Activated CD4-positive, alpha-beta memory T cell treated with anti-CD3 and anti-CD28 coated beads for 36 hours (primary cell): ENCODE measurements around the gene FERMT2. TPM values are rescaled to one million over a fixed set of nuclear protein-coding genes. Genes with fewer than 3 reads are reported as not detected.
"Not testable (repeated sequence)": the region's sequence is repeated elsewhere in the genome, so short reads cannot be mapped to it uniquely, and the experiment has no call there.

Experiments
- CTCF ChIA-PET: fragments of 350-600 bp; sonication (Branson Sonifier 250); formaldehyde crosslinking; loops from one replicate; lab custom pipeline; 2021; ENCODE audit warnings: antibody characterized with exemption, inconsistent platforms; lab: Charles Lee
- POLR2A ChIA-PET: fragments of 350-600 bp; sonication (Branson Sonifier 250); formaldehyde crosslinking; loops from one replicate; lab custom pipeline; 2021; ENCODE audit warnings: antibody characterized with exemption; lab: Charles Lee
- DNase-seq: peaks from one replicate; pipeline ENCODE4 v3.0.0-alpha.2; 2020
- H3K27ac Mint-ChIP-seq: one replicate; pipeline ENCODE4 v1.8.0; 2021; ENCODE audit warnings: mixed read lengths
- H3K27me3 Mint-ChIP-seq: one replicate; pipeline ENCODE4 v1.8.0; 2021; ENCODE audit warnings: mixed read lengths
- H3K36me3 Mint-ChIP-seq: one replicate; pipeline ENCODE4 v1.8.0; 2021; ENCODE audit warnings: mixed read lengths
- H3K4me1 Mint-ChIP-seq: one replicate; pipeline ENCODE4 v1.8.0; 2021; ENCODE audit warnings: low read depth, mixed read lengths
- H3K4me3 Mint-ChIP-seq: one replicate; pipeline ENCODE4 v1.8.0; 2021; ENCODE audit warnings: mild to moderate bottlenecking, mixed read lengths
- H3K9me3 Mint-ChIP-seq: one replicate; pipeline ENCODE4 v1.8.0; 2021; ENCODE audit warnings: mixed read lengths
- intact Hi-C: fragments of 100-400 bp; cut with micrococcal nuclease; formaldehyde crosslinking; loops from one replicate; pipeline ENCODE4 v1.15.1; 2023
- total RNA-seq, 2 experiments: library from RNA; stranded (reverse); gene quantifications; one replicate each; pipeline ENCODE4 v1.2.3, GENCODE V29; 2021

Gene FERMT2
- total RNA-seq, 2 experiments from 2014 or later, result 3.8 to 5.3 TPM

DNA sequence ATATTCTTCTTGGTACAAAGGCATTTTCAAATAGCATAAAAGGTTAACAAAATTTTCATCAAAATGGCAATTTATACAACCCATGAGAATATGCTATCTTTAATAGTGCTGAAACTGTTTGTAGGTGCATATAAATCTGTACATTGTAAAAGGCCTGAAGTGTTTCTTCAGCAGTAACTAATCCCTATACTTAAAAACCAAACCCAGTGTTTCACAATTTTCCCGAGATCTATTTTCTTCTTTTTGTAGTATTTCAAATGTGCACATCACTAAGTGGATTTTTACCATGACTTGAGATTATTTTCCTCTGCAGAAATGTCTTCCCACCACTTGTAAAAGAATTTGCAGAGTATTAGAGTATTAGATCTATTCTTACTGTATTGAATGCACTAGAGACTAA is 76.5 kb downstream of the FERMT2 start:
- ChIA-PET POLR2A (no interaction called here), CTCF (no interaction called here)
- intact Hi-C loops, result no loop called here
- no peak for DNase-seq
- H3K9me3 Mint-ChIP-seq, result no peaks in the 10 kb centered on the region
- H3K36me3 Mint-ChIP-seq, result no peaks in the 10 kb centered on the region
- H3K4me1 Mint-ChIP-seq, result no peaks in the 10 kb centered on the region
- no peaks in the 10 kb centered on the region for H3K27me3 Mint-ChIP-seq
- H3K4me3 Mint-ChIP-seq, result no peak overlapping the region
- no peak overlapping the region for H3K27ac Mint-ChIP-seq

DNA sequence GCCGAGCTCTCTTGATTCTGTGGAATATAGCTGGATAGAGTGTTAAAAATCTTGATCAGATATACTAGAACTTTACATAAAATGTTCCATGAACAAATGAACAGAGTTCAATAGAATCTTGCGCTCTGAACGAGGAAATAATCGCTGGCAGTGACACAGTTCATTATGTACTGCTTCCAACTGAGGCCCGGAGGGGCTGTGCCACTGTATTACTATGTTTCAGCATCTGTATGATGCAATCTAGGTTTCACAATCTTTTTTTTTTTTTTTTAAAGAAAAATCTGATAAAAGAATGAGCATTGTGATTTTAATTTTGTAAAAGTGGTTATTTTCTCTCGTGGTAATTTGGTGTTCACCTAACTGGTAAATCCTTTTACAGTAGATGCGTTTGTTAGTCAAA is 77.2 kb downstream of the FERMT2 start:
- no peak overlapping the region for H3K4me3 Mint-ChIP-seq
- intact Hi-C loops, result no loop called here

GRCh38 chr14:52873065-52873464 is 77.8 kb downstream of the FERMT2 start:
- intact Hi-C loops, result no loop called here
- no peaks in the 10 kb centered on the region for H3K4me1 Mint-ChIP-seq
- no peaks in the 10 kb centered on the region for H3K36me3 Mint-ChIP-seq
- no peak overlapping the region for H3K27ac Mint-ChIP-seq
- POLR2A ChIA-PET, result no interaction called here
- DNase-seq, result no peak
- no peaks in the 10 kb centered on the region for H3K27me3 Mint-ChIP-seq
- CTCF ChIA-PET, result no interaction called here
- no peak overlapping the region for H3K4me3 Mint-ChIP-seq
- H3K9me3 Mint-ChIP-seq, result no peaks in the 10 kb centered on the region

More for the DNA sequence above, 77.2 kb downstream of the FERMT2 start:
- H3K9me3 Mint-ChIP-seq, result no peaks in the 10 kb centered on the region
- H3K27ac Mint-ChIP-seq, result no peak overlapping the region
- no peaks in the 10 kb centered on the region for H3K36me3 Mint-ChIP-seq
- ChIA-PET POLR2A (no interaction called here), CTCF (no interaction called here)
- DNase-seq, result no peak
- no peaks in the 10 kb centered on the region for H3K4me1 Mint-ChIP-seq
- H3K27me3 Mint-ChIP-seq, result no peaks in the 10 kb centered on the region

DNA sequence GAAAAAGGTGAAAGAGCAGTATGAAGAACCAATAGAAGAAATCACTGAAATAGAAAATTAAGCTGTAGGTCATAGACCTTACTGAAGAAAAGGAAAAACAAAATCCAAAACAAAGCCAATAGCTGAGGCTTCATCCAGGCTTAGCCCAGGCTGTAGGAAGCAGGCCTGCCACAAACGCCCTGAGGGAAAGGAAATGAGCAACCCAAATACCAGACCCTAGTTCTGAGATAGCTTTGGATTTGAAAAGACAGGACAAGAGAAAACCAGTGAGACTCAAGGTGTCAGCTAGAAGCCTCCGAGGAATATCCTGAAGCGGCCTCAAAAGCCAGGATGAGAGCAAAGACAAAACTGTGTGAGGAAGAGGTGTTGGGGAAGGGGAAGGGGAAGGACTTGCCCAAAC is 79.2 kb downstream of the FERMT2 start:
- CTCF ChIA-PET, result no interaction called here
- POLR2A ChIA-PET, result no interaction called here
- Mint-ChIP-seq H3K9me3 (no peaks in the 10 kb centered on the region), H3K36me3 (no peaks in the 10 kb centered on the region), H3K4me3 (no peak overlapping the region), H3K27me3 (no peaks in the 10 kb centered on the region), H3K27ac (no peak overlapping the region), H3K4me1 (no peaks in the 10 kb centered on the region)
- intact Hi-C loops, result no loop called here
- no peak for DNase-seq

DNA sequence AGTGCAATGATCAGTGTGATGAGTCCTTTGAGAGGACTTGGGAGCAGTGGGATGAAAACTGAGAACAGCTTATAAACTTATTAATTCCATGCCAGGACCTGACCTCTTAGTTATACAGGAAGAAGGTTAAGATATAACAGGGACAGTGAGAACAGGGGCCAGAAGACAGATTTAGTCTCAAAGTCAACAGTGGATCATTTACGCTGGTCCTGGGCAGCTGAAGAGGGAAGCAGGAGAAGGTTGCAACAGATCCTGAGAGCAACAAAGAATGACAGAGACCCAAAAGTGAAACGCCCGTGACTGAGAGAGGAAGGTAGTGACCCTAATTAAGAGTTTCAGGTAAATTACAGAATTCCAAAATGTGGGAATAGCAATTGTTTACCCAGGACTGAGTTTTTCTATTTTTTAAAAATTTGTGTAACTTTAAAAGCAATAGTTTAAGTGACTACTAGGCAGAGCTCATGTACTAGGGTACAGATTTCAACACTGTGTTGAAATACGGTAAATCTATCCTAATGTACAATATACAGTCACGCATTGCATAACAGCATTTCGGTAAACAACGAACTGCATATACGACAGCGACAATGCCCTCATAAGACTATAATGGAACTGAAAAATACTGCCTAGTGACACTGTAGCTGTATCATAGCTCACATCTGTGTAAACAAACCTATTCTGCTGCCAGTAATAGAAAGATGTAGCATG is 81.8 kb downstream of the FERMT2 start:
- no peak overlapping the region for H3K27ac Mint-ChIP-seq
- POLR2A ChIA-PET, result no interaction called here
- no peaks in the 10 kb centered on the region for H3K4me1 Mint-ChIP-seq
- H3K27me3 Mint-ChIP-seq, result no peaks in the 10 kb centered on the region
- no peak for DNase-seq
- intact Hi-C loops, result no loop called here
- CTCF ChIA-PET, result no interaction called here
- no peaks in the 10 kb centered on the region for H3K36me3 Mint-ChIP-seq
- no peak overlapping the region for H3K4me3 Mint-ChIP-seq
- H3K9me3 Mint-ChIP-seq, result no peaks in the 10 kb centered on the region

DNA sequence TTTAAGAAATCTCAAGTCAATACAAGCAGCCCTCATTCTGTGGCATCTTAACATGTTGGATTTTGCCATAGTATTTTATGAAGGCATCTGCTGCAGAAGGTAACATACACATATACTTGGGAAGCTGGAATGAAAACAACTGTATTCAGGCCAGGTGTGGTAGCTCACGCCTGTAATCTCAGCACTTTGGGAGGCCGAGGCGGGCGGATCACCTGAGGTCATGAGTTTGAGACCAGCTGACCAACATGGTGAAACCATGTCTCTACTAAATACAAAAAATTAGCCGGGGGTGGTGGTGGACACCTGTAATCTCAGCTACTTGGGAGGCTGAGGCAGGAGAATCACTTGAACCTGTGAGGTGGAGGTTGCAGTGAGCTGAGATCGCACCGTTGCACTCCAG is 86.0 kb downstream of the FERMT2 start:
- H3K27me3 Mint-ChIP-seq, H3K36me3 Mint-ChIP-seq, POLR2A ChIA-PET, H3K27ac Mint-ChIP-seq, H3K4me1 Mint-ChIP-seq, intact Hi-C loops, H3K4me3 Mint-ChIP-seq, H3K9me3 Mint-ChIP-seq, DNase-seq: not testable (repeated sequence)
- CTCF ChIA-PET, result interaction anchor here (0.6 kb wide), 1 partner anchor 40 kb away, joined by 3 read pairs; no protein-coding TSS in a partner anchor

DNA sequence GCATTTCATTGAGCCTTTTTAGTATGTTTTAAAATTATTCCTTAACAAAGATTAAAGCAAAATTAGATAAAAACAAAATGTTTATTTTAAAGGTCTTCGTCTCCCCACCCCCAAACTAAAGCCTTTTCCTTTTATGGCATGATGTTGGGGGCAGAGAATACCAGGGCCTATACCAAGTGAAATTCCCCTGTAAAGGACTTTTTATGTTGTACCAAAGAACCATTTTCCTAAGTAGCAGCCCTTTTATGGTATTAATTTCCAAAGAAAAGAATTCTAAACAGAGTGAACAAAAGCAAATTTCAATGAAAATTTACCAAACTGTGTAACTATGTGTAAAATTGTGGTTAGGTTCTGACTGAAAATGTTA is 87.5 kb downstream of the FERMT2 start:
- Mint-ChIP-seq H3K4me1 (no peaks in the 10 kb centered on the region), H3K9me3 (no peaks in the 10 kb centered on the region), H3K36me3 (peaks cover 1% of the 10 kb centered on the region), H3K4me3 (no peak overlapping the region), H3K27me3 (no peaks in the 10 kb centered on the region), H3K27ac (no peak overlapping the region)
- POLR2A ChIA-PET, result no interaction called here
- intact Hi-C loops, result no loop called here
- DNase-seq, result no peak
- CTCF ChIA-PET, result no interaction called here

DNA sequence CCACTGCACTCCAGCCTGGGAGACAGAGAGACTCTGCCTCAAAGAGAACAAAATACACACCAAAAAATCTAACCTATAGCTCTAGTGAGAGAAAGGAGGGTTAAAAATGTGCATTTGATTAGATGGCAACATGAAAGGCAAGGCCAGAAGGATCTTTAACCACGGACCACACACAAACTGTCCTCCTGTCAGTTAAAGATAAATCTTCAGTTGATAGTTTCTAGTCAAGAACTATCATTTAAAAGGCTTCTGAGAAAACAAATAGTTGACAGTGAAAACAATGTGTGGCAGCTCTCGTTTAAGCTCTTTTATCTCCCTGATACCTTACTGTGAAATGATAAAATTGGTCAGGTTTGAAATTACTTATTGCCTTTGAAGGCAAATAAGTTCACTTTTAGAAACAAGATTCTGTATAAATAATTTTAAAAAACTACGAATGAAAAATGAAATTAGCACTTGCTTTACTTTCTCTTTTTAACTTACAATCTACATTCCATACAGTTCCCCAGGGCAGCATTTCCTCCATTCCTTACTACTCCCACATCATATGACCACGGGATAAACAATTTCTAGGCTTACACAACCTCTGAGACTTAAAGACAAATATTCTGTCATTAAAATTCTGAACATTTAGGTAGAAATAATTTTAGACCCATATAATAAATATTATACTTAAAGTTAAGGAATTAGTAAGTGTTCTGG is 88.1 kb downstream of the FERMT2 start:
- Mint-ChIP-seq H3K36me3 (peaks cover 1% of the 10 kb centered on the region), H3K27ac (no peak overlapping the region)
- CTCF ChIA-PET, result no interaction called here

DNA sequence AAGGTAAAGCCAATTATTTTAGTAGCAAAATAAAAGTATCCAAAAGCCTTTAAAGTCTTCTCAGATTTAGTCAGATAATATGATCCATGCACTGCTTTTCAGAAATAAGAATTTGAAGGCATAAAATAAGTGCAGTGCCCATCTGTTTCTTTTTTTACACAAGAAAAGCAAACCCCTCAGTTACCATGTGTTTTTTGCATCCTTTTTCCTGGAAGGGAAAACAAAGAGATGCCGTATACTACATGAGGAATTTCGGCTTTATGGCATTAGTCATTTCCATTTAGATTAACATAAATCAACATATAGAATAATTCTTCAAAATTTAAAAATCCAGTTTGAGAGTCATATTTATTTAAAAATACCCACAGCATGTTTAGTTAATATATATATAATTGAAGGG is 89.4 kb downstream of the FERMT2 start:
- CTCF ChIA-PET, result no interaction called here

More for the DNA sequence above, 88.1 kb downstream of the FERMT2 start:
- no peaks in the 10 kb centered on the region for H3K27me3 Mint-ChIP-seq
- no peak overlapping the region for H3K4me3 Mint-ChIP-seq
- POLR2A ChIA-PET, result no interaction called here
- H3K4me1 Mint-ChIP-seq, result no peaks in the 10 kb centered on the region
- DNase-seq, result no peak
- intact Hi-C loops, result no loop called here
- no peaks in the 10 kb centered on the region for H3K9me3 Mint-ChIP-seq

DNA sequence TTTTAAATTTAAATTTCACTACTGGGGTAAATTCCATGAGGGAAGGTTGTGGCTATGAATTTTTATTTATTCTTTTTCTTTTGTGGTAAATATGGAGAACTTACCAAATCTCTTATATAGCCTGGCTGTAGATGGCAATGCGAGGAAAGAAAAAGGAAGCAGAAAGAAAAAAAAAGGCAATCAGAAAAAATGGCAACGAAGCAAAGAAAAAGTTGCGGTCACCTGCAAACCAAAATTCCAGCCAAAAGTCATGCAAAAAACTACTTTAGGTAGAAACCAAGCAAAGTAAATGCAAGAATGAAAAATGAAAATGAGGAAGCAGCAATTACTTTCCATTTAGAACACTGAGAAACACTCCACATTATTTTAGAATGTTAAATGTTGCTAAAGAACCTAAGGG is 89.9 kb downstream of the FERMT2 start:
- no peaks in the 10 kb centered on the region for H3K4me1 Mint-ChIP-seq
- no peaks in the 10 kb centered on the region for H3K27me3 Mint-ChIP-seq
- H3K27ac Mint-ChIP-seq, result no peak overlapping the region
- CTCF ChIA-PET, result no interaction called here
- DNase-seq, result no peak
- no peak overlapping the region for H3K4me3 Mint-ChIP-seq
- intact Hi-C loops, result no loop called here
- H3K36me3 Mint-ChIP-seq, result peaks cover 1% of the 10 kb centered on the region
- POLR2A ChIA-PET, result no interaction called here
- no peaks in the 10 kb centered on the region for H3K9me3 Mint-ChIP-seq

More for the DNA sequence above, 89.4 kb downstream of the FERMT2 start:
- no peak for DNase-seq
- intact Hi-C loops, result no loop called here
- Mint-ChIP-seq H3K4me1 (no peaks in the 10 kb centered on the region), H3K9me3 (no peaks in the 10 kb centered on the region), H3K4me3 (no peak overlapping the region), H3K36me3 (peaks cover 1% of the 10 kb centered on the region), H3K27ac (no peak overlapping the region), H3K27me3 (no peaks in the 10 kb centered on the region)
- POLR2A ChIA-PET, result no interaction called here

DNA sequence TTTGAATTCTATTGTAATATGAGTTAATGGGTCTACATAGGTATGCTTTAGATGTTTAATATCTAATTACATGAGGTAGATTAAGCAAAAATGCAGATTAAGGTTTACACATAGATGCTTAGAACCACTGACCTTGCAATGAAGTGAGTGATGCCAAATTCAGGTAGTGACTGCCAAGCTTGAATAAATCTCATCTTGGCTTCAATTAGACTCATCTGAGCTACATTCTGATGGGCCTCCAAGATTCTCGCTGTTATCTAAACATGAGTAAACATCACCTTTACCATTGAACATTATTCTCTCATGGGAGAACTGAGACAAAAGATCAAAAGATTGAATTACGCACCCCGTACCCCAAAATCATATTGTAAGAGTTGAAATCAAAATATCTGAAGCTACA is 90.6 kb downstream of the FERMT2 start:
- no peaks in the 10 kb centered on the region for H3K4me1 Mint-ChIP-seq
- no peak for DNase-seq
- ChIA-PET POLR2A (no interaction called here), CTCF (no interaction called here)
- no peak overlapping the region for H3K27ac Mint-ChIP-seq
- H3K27me3 Mint-ChIP-seq, result no peaks in the 10 kb centered on the region
- H3K36me3 Mint-ChIP-seq, result peaks cover 1% of the 10 kb centered on the region
- intact Hi-C loops, result no loop called here
- H3K4me3 Mint-ChIP-seq, result no peak overlapping the region
- H3K9me3 Mint-ChIP-seq, result no peaks in the 10 kb centered on the region

DNA sequence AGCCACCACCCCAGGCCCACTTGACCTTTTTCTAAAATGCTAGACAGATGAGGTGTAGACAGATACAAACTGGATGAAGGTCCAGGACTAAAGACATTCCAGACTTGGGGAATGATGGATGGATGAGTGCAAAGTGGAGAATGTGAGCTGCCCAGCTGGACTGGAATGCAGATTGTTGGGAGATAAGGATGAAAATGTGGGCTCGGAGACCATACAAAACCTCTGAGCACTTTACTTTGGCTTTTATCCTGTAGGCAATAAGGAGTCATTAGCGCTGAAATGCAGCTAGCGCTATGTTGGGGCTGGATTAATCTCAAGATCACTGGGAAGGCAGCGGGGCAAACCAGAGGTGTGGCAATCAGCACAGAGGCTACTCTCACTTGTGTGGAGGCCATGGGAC is 94.7 kb downstream of the FERMT2 start:
- intact Hi-C loops, result no loop called here
- H3K27me3 Mint-ChIP-seq, result no peaks in the 10 kb centered on the region
- H3K4me1 Mint-ChIP-seq, result no peaks in the 10 kb centered on the region
- H3K4me3 Mint-ChIP-seq, result no peak overlapping the region
- no peak for DNase-seq
- no peaks in the 10 kb centered on the region for H3K9me3 Mint-ChIP-seq
- H3K27ac Mint-ChIP-seq, result no peak overlapping the region
- CTCF ChIA-PET, result no interaction called here
- POLR2A ChIA-PET, result no interaction called here
- H3K36me3 Mint-ChIP-seq, result peaks cover 1% of the 10 kb centered on the region

GRCh38 chr14:52853522-52853854 is 97.4 kb downstream of the FERMT2 start:
- CTCF ChIA-PET, result no interaction called here
- Mint-ChIP-seq H3K27ac (no peak overlapping the region), H3K9me3 (no peaks in the 10 kb centered on the region), H3K27me3 (no peaks in the 10 kb centered on the region), H3K36me3 (no peaks in the 10 kb centered on the region), H3K4me3 (no peak overlapping the region), H3K4me1 (no peaks in the 10 kb centered on the region)
- intact Hi-C loops, result no loop called here
- no peak for DNase-seq
- POLR2A ChIA-PET, result no interaction called here
